H9 (cell line): ENCODE measurements around the gene PLA2G4E. TPM values are rescaled to one million over a fixed set of nuclear protein-coding genes. Genes with fewer than 3 reads are reported as not detected.

ENCODE experiments used
- DNase-seq: peaks from one replicate; pipeline ENCODE4 v3.0.0-alpha.2; 2017
- H2AFZ ChIP-seq: one replicate; pipeline ENCODE4 v1.6.1; 2013; ENCODE audit warnings: mild to moderate bottlenecking, low read length, control low read depth, moderate library complexity
- H2AK5ac ChIP-seq: 2 replicates; pipeline ENCODE4 v1.6.1; 2013; ENCODE audit warnings: low read length, control low read depth, mixed read lengths; ENCODE audit not compliant: insufficient read length
- H2BK120ac ChIP-seq: one replicate; pipeline ENCODE4 v1.6.1; 2013; ENCODE audit warnings: low read depth, mild to moderate bottlenecking, low read length, control low read depth, inconsistent platforms; ENCODE audit not compliant: poor library complexity, severe bottlenecking
- H2BK12ac ChIP-seq: 2 replicates; pipeline ENCODE4 v1.6.1; 2013; ENCODE audit warnings: low read length, control low read depth, mixed read lengths, low read depth; ENCODE audit not compliant: insufficient read length
- H2BK15ac ChIP-seq: 2 replicates; pipeline ENCODE4 v1.6.1; 2013; ENCODE audit warnings: low read depth, low read length, control low read depth
- H2BK20ac ChIP-seq: one replicate; pipeline ENCODE4 v1.6.1; 2013; ENCODE audit warnings: low read depth, mild to moderate bottlenecking, low read length, control low read depth, inconsistent platforms; ENCODE audit not compliant: poor library complexity, severe bottlenecking
- H2BK5ac ChIP-seq: 2 replicates; pipeline ENCODE4 v1.6.1; 2013; ENCODE audit warnings: low read length, control low read depth, mixed read lengths; ENCODE audit not compliant: insufficient read length
- H3K14ac ChIP-seq: 2 replicates; pipeline ENCODE4 v1.6.1; 2013; ENCODE audit warnings: low read length, control low read depth; ENCODE audit not compliant: insufficient read depth
- H3K18ac ChIP-seq: 2 replicates; pipeline ENCODE4 v1.6.1; 2013; ENCODE audit warnings: low read depth, mild to moderate bottlenecking, mixed read lengths, low read length, control low read depth; ENCODE audit not compliant: insufficient read length
- H3K23ac ChIP-seq: 2 replicates; pipeline ENCODE4 v1.6.1; 2013; ENCODE audit warnings: low read length, control low read depth, mixed read lengths, low read depth; ENCODE audit not compliant: insufficient read length
- H3K23me2 ChIP-seq: 2 replicates; pipeline ENCODE4 v1.6.1; 2013; ENCODE audit warnings: low read depth, mild to moderate bottlenecking, mixed read lengths, low read length, control low read depth; ENCODE audit not compliant: insufficient read length, poor library complexity, severe bottlenecking
- H3K27ac ChIP-seq: 2 replicates; pipeline ENCODE4 v1.5.1; 2013; ENCODE audit warnings: low read length, control low read depth, mixed read lengths, low read depth; ENCODE audit not compliant: insufficient read length
- H3K27me3 ChIP-seq: 2 replicates; pipeline ENCODE4 v1.6.1; 2013; ENCODE audit warnings: low read length, control low read depth, inconsistent platforms; ENCODE audit not compliant: insufficient read depth
- H3K4ac ChIP-seq: 2 replicates; pipeline ENCODE4 v1.6.1; 2013; ENCODE audit warnings: low read depth, mild to moderate bottlenecking, control low read depth, inconsistent platforms, low read length, moderate library complexity
- H3K4me1 ChIP-seq: 2 replicates; pipeline ENCODE4 v1.6.1; 2013; ENCODE audit warnings: low read length, control low read depth, inconsistent platforms; ENCODE audit not compliant: insufficient read depth
- H3K4me2 ChIP-seq: 2 replicates; pipeline ENCODE4 v1.6.1; 2013; ENCODE audit warnings: low read length, control low read depth, mixed read lengths; ENCODE audit not compliant: insufficient read length, insufficient read depth
- H3K56ac ChIP-seq: 2 replicates; pipeline ENCODE4 v1.6.1; 2013; ENCODE audit warnings: low read depth, mild to moderate bottlenecking, mixed read lengths, low read length, control low read depth; ENCODE audit not compliant: insufficient read length
- H3K79me1 ChIP-seq: 2 replicates; pipeline ENCODE4 v1.6.1; 2013; ENCODE audit warnings: low read depth, mild to moderate bottlenecking, moderate library complexity, low read length, control low read depth, inconsistent platforms; ENCODE audit not compliant: insufficient read depth, poor library complexity, severe bottlenecking
- H3K79me2 ChIP-seq: 2 replicates; pipeline ENCODE4 v1.6.1; 2013; ENCODE audit warnings: low read length, control low read depth, inconsistent platforms; ENCODE audit not compliant: insufficient read depth
- H3K9ac ChIP-seq: 2 replicates; pipeline ENCODE4 v1.6.1; 2013; ENCODE audit warnings: low read length, control low read depth, mixed read lengths; ENCODE audit not compliant: insufficient read length; ENCODE audit errors: extremely low read depth
- H3K9me3 ChIP-seq: one replicate; pipeline ENCODE4 v1.6.1; 2013; ENCODE audit warnings: low read depth, low read length, inconsistent platforms; ENCODE audit not compliant: control insufficient read depth
- H3T11ph ChIP-seq: one replicate; pipeline ENCODE4 v1.6.1; 2013; ENCODE audit warnings: mild to moderate bottlenecking, low read length, control low read depth, inconsistent platforms
- H4K20me1 ChIP-seq: one replicate; pipeline ENCODE4 v1.6.1; 2013; ENCODE audit not compliant: control insufficient read depth, insufficient read length, insufficient read depth
- H4K5ac ChIP-seq: 2 replicates; pipeline ENCODE4 v1.6.1; 2013; ENCODE audit warnings: low read depth, mild to moderate bottlenecking, mixed read lengths, low read length, control low read depth; ENCODE audit not compliant: insufficient read length
- H4K8ac ChIP-seq: replicated peaks from 2 replicates; pipeline ENCODE4 v1.6.1; 2013; ENCODE audit warnings: low read length, control low read depth, mixed read lengths, low read depth; ENCODE audit not compliant: insufficient read length
- H4K91ac ChIP-seq: 2 replicates; pipeline ENCODE4 v1.6.1; 2013; ENCODE audit warnings: low read depth, mild to moderate bottlenecking, moderate library complexity, mixed read lengths, low read length, control low read depth; ENCODE audit not compliant: insufficient read length
- H3K27ac Mint-ChIP-seq, 3 experiments: 2 replicates in 2 of 3; 3 replicates in 1 of 3; pipeline ENCODE4 v1.8.0; 2020 to 2021; ENCODE audit warnings: mixed read lengths in 3 of 3, mild to moderate bottlenecking in 1 of 3, moderate library complexity in 1 of 3
- H3K27me3 Mint-ChIP-seq: 2 replicates; pipeline ENCODE4 v1.8.0; 2021; ENCODE audit warnings: low read depth, mild to moderate bottlenecking, moderate library complexity, mixed read lengths
- H3K36me3 Mint-ChIP-seq, 3 experiments: 2 replicates in 2 of 3; 3 replicates in 1 of 3; pipeline ENCODE4 v1.8.0; 2020 to 2021; ENCODE audit warnings: low read depth in 3 of 3, mixed read lengths in 3 of 3; ENCODE audit not compliant: insufficient read depth in 1 of 3
- H3K4me1 Mint-ChIP-seq, 2 experiments: 2 replicates each; pipeline ENCODE4 v1.8.0; 2020; ENCODE audit warnings: mixed read lengths in 2 of 2
- H3K4me3 Mint-ChIP-seq, 2 experiments: 2 replicates in 1 of 2; 3 replicates in 1 of 2; pipeline ENCODE4 v1.8.0; 2020 to 2021; ENCODE audit warnings: mild to moderate bottlenecking in 2 of 2, mixed read lengths in 2 of 2, moderate library complexity in 1 of 2
- H3K9me3 Mint-ChIP-seq, 2 experiments: 2 replicates in 1 of 2; 3 replicates in 1 of 2; pipeline ENCODE4 v1.8.0; 2020; ENCODE audit warnings: mild to moderate bottlenecking in 2 of 2, mixed read lengths in 2 of 2, moderate library complexity in 1 of 2
- CTCF ChIP-seq: fragments of 200-600 bp; sonication (generic); conservative IDR thresholded peaks from 3 replicates; pipeline ENCODE4 v1.8.0; 2021; ENCODE audit warnings: antibody characterized with exemption, mild to moderate bottlenecking
- WGBS: extraction: QIAGEN DNeasy Blood & Tissue Kit; methylation state at CpG from one replicate; pipeline ENCODE4 v1.1.7; 2013; ENCODE audit warnings: missing lambda C conversion rate, low lambda C conversion rate, mixed read lengths; ENCODE audit not compliant: insufficient read length; ENCODE audit errors: extremely low coverage; 5-methylcytosine and 5-hydroxymethylcytosine counted together
- total RNA-seq: library from RNA; stranded (reverse); gene quantifications from 2 replicates; pipeline ENCODE4 v1.2.1, GENCODE V29; 2021

The PLA2G4E gene
- total RNA-seq, 1 experiment from 2014 or later, result not detected

- H3K4me3 Mint-ChIP-seq, result no peak overlapping the region
- Histone ChIP-seq H3K9ac (no peak overlapping the region), H2BK15ac (no peak overlapping the region), H3K4me1 (peaks cover 10% of the 10 kb centered on the region; the same call in 1 of the 2 replicates), H4K5ac (no peak overlapping the region), H3K4ac (no peak overlapping the region), H2BK20ac (no peak overlapping the region), H3K79me1 (no peaks in the 10 kb centered on the region), H2BK120ac (no peak overlapping the region), H2AK5ac (no peak overlapping the region), H3K79me2 (no peaks in the 10 kb centered on the region), H3K56ac (no peak overlapping the region), H3K23me2 (no peaks in the 10 kb centered on the region), H3T11ph (no peak overlapping the region), H3K27me3 (no peaks in the 10 kb centered on the region), H3K27ac (no peak overlapping the region), H2AFZ (no peak overlapping the region), H3K4me2 (no peak overlapping the region), H4K91ac (no peak overlapping the region), H3K23ac (no peak overlapping the region), H3K14ac (no peak overlapping the region), H4K8ac (no peak overlapping the region), H4K20me1 (no peaks in the 10 kb centered on the region), H3K9me3 (no peaks in the 10 kb centered on the region), H2BK12ac (no peak overlapping the region), H3K18ac (no peak overlapping the region), H2BK5ac (no peak overlapping the region)
- no CpG with 5 or more reads among the region's 3 CpGs for WGBS
- peaks cover 28 to 34% of the 10 kb centered on the region in 2 experiments for H3K4me1 Mint-ChIP-seq
- H3K36me3 Mint-ChIP-seq, result peaks cover 0 to 25% (median 24%) of the 10 kb centered on the region in 3 experiments; a peak in 6 of 7 replicates
- TF ChIP-seq CTCF, result no peak
- H3K27me3 Mint-ChIP-seq, result no peaks in the 10 kb centered on the region
- no peak for DNase-seq
- H3K27ac Mint-ChIP-seq, result no peak overlapping the region
- no peaks in the 10 kb centered on the region; a peak in 1 of 5 replicates for H3K9me3 Mint-ChIP-seq
Observed at GRCh38 chr15:41936155-41936554, 84.7 kb downstream of the PLA2G4E start.
